Esophagus squamous epithelium (tissue), 4 donors: Measurements from ENCODE around the gene ANGPTL7.

Experiments
- POLR2A ChIP-seq, 4 donors: fragments of 450-650 bp; IDR thresholded peaks; one replicate each; pipeline ENCODE4 v1.6.1; 2017; ENCODE audit warnings: antibody characterized with exemption in 4 of 4, mild to moderate bottlenecking in 4 of 4, moderate library complexity in 3 of 4
- TF ChIP-seq, protein P1 (sequence below), 6 experiments: fragments of 450-650 bp in 4 of 6; fragments of 200-600 bp in 2 of 6; sonication (generic) in 2 of 6; IDR thresholded peaks; one replicate each; pipeline ENCODE4 v1.5.1; 2016 to 2019; ENCODE audit warnings: antibody characterized with exemption in 6 of 6, mild to moderate bottlenecking in 4 of 6, moderate library complexity in 4 of 6

DNA sequence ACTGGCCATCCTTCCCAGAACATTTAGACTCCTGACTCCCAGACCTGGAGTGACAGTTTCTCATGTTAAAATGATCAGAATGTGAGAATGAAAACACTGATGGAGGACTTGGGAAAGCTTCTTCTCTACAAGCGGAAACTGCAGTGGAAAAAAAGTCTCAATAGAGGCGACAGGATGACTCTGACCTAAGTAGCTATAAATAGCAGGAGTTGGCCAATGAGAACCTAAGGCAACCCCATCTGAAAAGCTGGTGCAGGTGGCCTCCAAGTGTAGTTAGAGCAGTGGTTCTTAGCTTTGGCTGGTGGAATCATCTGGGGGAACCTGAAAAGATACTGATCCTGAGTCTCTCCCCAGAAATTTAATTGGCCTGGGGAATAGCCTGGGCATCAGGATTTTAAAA lies 45.2 kb upstream of the ANGPTL7 start:
- TF ChIP-seq, protein P1, sequence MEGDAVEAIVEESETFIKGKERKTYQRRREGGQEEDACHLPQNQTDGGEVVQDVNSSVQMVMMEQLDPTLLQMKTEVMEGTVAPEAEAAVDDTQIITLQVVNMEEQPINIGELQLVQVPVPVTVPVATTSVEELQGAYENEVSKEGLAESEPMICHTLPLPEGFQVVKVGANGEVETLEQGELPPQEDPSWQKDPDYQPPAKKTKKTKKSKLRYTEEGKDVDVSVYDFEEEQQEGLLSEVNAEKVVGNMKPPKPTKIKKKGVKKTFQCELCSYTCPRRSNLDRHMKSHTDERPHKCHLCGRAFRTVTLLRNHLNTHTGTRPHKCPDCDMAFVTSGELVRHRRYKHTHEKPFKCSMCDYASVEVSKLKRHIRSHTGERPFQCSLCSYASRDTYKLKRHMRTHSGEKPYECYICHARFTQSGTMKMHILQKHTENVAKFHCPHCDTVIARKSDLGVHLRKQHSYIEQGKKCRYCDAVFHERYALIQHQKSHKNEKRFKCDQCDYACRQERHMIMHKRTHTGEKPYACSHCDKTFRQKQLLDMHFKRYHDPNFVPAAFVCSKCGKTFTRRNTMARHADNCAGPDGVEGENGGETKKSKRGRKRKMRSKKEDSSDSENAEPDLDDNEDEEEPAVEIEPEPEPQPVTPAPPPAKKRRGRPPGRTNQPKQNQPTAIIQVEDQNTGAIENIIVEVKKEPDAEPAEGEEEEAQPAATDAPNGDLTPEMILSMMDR (IDR thresholded peaks at IDR 0.05), result no peak
- TF ChIP-seq POLR2A (IDR thresholded peaks at IDR 0.05), result no peak
